Astrocyte of the spinal cord (primary cell): Measurements from ENCODE around the gene DNALI1.
"Not testable (repeated sequence)": the region's sequence is repeated elsewhere in the genome, so short reads cannot be mapped to it uniquely, and the experiment has no call there.

Experiments used
- DNase-seq: peaks from one replicate; pipeline ENCODE4 v3.0.0; 2011; ENCODE audit warnings: low read depth, low spot score
- H3K4me3 ChIP-seq: 2 replicates; pipeline ENCODE4 v1.5.1; 2011; ENCODE audit warnings: low read depth, mild to moderate bottlenecking, low read length, moderate library complexity
- in situ Hi-C: cut with HindIII; loops from 2 replicates; pipeline ENCODE4 v1.10.0; 2017; ENCODE audit warnings: low sequenced_read_pairs
- TF ChIP-seq, protein P1 (sequence below): IDR thresholded peaks from 2 replicates; pipeline ENCODE4 v1.5.1; 2012; ENCODE audit warnings: low read depth, mild to moderate bottlenecking, low read length, inconsistent platforms

The DNALI1 gene

DNA sequence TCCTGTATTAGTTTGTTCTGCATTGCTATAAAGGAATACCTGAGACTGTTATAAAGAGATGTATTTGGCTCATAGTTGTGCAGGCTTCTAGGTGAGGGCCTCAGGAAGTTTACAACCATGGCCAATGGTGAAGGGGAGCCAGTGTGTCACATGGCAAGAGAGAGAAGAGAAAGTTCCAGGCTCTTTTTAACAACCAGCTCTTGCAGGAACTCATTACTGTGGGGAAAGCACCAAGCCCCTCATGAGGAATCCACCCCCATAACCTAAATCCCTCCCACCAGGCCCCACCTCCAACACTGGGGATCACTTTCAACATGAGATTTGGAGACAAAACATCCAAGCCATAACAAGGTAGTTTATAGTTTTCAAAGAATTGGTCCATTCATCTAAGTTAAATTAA is 37.1 kb upstream of the DNALI1 start:
- H3K4me3 ChIP-seq, result no peak overlapping the region
- in situ Hi-C loops, result no loop called here

DNA sequence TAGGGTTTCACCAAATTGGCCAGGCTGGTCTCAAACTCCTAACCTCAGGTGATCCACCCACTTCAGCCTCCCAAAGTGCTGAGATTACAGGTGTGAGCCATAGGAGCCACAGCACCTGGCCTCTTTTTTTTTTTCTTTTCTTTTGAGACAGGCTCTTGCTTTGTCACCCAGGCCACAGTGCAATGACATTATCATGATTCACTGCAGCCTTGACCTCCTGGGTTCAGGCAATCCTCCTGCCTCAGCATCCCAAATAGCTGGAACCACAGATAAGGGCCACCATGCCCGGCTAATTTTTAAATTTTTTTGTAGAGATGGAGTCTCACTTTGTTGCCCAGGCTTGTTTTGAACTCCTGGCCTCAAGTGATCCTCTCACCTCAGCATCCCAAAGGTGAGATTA is 26.9 kb upstream of the DNALI1 start:
- H3K4me3 ChIP-seq, in situ Hi-C loops, DNase-seq: not testable (repeated sequence)

More for the DNA sequence above, 37.1 kb upstream of the DNALI1 start:
- DNase-seq, result no peak
- TF ChIP-seq, protein P1, sequence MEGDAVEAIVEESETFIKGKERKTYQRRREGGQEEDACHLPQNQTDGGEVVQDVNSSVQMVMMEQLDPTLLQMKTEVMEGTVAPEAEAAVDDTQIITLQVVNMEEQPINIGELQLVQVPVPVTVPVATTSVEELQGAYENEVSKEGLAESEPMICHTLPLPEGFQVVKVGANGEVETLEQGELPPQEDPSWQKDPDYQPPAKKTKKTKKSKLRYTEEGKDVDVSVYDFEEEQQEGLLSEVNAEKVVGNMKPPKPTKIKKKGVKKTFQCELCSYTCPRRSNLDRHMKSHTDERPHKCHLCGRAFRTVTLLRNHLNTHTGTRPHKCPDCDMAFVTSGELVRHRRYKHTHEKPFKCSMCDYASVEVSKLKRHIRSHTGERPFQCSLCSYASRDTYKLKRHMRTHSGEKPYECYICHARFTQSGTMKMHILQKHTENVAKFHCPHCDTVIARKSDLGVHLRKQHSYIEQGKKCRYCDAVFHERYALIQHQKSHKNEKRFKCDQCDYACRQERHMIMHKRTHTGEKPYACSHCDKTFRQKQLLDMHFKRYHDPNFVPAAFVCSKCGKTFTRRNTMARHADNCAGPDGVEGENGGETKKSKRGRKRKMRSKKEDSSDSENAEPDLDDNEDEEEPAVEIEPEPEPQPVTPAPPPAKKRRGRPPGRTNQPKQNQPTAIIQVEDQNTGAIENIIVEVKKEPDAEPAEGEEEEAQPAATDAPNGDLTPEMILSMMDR, result no peak

DNA sequence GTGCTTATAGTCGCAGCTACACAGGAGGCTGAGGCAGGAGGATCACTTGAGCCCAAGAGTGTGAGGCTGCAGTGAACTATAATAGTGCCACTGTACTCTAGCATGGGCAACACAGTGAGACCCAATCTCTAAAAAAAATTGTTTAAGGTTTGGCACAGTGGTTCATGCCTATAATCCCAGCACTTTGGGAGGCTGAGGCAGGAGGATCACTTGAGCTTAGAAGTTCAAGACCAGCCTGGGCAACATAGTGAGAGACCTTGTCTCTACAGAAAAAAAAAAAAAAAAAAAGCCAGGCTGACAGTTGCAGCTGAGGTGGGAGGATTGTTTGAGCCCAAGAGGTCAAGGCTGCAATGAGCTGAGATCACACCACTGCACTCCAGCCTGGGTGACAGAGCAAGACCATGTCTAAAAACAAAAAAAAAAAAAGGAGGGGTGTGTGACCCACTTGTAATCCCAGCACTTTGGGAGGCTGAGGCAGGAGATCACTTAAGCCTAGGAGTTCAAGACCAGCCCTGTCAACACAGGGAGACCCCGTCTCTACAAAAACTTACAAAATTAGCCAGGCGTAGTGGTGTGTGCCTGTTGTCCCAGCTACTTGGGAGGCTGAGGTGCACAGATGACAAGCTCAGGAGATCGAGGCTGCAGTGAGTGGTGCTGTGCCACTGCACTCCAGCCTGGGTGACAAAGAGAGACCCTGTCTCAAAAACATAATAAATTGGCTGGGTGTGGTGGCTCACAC is 24.2 kb upstream of the DNALI1 start:
- DNase-seq, H3K4me3 ChIP-seq, in situ Hi-C loops: not testable (repeated sequence)

DNA sequence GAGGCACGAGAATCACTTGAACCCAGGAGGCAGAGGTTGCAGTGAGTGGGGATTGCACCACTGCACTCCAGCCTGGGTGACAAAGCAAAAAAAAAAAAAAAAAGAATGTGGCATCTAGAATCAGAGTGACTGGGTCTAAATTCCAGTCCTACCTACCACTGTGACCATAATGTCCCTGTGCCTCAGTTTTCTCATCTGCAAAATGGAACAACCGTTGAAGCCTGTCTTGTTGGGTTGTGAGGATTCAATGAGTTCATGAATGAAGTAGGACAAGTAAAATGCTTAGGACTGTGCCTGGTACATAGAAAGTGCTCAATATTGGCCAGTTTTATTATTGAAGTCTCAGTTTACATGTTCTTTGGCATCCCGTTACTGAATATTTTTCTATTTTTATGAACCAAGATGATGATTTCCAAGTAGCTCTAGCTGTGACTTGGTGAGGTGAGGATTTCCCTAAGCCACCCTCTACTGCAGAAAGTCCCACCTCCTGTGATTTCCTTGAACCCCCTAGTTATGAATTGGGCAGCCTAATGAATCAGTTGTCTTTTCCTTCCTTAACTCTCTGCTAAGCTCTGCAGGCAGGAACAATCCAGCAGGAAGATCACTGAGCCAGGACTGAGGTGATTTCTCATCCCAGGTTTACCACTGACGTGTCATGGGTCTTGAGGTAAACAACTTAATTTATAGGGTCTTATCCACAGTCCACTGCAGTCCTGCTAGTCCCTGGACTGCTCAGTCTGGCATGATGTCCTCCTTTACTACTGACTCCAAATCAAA is 23.2 kb upstream of the DNALI1 start:
- in situ Hi-C loops, result no loop called here
- TF ChIP-seq, protein P1, result no peak

DNA sequence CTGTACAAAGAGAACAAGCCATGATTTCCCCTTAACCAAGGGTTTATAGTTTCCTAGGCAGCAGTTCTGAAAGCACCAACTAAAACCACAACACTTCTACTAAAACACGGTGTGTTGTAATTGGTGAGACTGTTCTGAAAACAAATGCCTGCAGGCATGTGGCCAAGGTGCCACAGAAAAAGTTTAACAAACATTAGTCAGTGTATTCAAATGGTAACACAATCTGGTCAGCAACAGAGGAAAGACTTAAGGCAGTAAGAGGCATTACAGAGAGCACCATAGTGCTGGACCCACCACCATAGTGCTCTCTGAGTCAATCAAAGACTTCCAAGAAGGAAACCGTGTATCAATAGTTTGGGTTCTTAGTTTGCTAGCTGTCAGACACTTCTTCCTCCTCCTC is 19.4 kb upstream of the DNALI1 start:
- in situ Hi-C loops, result no loop called here
- peak; percentile 73 for DNase-seq
- H3K4me3 ChIP-seq, result no peak overlapping the region
- TF ChIP-seq, protein P1, result no peak

More for the DNA sequence above, 23.2 kb upstream of the DNALI1 start:
- DNase-seq, result no peak
- H3K4me3 ChIP-seq, result no peak overlapping the region

DNA sequence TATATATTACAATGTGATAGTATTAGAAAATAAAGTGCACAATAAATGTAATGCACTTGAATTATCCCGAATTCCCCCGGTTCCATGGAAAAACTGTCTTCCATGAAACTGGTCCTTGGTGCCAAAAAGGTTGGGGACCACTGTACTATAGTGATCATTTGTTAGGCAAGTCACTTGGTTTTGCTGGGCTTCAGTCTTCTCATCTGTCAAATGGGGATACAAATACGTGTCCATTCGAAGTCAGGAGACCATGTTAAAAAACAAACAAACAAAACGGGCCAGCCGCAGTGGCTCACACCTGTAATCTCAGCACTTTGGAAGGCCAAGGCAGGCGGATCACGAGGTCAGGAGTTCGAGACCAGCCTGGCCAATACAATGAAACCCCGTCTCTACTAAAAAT is 17.6 kb upstream of the DNALI1 start:
- H3K4me3 ChIP-seq, in situ Hi-C loops, DNase-seq: not testable (repeated sequence)

DNA sequence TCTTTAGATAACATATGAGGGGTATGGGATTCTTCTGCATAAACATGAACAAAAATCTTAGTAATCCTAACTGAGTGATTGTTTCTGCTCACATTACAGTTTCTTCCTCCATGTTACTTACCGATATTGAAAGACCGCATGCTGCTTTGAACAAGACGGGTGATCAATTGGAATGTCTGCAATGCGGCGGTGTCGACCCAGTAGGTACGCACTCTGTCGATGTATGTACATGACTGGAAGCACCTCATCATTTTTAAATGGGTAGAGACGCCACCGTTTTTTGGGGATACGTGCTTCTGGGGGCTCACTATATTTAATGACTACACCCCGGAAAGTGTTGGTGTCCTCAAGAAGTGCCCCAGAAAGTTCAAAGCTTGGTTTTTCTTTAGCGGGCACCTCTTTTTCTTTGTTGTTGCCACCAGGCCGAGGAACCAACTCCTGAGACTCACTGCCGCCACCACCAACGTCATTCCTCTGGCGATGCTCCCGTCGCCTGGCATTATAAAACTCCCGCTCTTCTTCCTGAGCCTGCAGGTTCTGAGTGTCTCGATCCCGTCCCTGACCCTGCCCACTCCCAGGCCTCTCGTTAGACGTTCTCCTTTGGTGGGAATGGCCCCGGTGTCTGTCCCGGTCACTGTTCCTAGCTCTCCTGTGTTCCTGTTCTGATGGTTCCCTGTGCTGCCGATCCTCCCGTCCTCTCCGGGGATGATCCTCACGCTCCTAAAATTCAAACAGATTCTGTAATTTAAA is 16.5 kb upstream of the DNALI1 start:
- H3K4me3 ChIP-seq, result no peak overlapping the region
- DNase-seq, result no peak
- TF ChIP-seq, protein P1, result no peak
- in situ Hi-C loops, result no loop called here

DNA sequence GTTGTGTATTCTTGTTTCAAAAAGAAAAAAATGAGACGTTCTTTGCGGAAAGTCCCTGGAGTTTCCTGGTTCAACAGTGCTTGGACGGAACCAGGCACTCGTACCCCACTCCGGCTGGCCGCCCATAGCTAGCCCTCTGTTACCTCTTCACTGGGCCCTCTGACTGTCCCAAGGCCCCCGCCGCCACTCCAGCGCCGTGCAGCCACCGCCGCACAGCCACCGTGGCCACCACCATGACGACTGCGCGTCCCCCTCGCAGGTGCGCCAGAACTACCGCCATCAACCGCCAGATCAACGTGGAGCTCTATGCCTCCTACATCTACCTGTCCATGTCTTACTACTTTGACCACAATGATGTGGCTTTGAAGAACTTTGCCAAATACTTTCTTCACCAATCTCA is 12.2 kb upstream of the DNALI1 start:
- H3K4me3 ChIP-seq, result no peak overlapping the region
- DNase-seq, result no peak
- TF ChIP-seq, protein P1, result no peak
- in situ Hi-C loops, result no loop called here
